OCI-LY3 (cell line): ENCODE results near the gene ZXDA.

Experiments
- H2AFZ ChIP-seq: fragments of 200-600, 300-600 bp; shearing (Covaris generic); 2 replicates; pipeline ENCODE4 v1.6.0; 2014; ENCODE audit warnings: antibody characterized with exemption, low read depth, low read length
- H3K27ac ChIP-seq: fragments of 200-600, 300-600 bp; sonication (generic); 2 replicates; pipeline ENCODE4 v1.5.1; 2014; ENCODE audit warnings: mild to moderate bottlenecking, low read length, moderate library complexity, mixed read lengths
- H3K27me3 ChIP-seq: fragments of 200-600, 300-600 bp; sonication (generic); 2 replicates; pipeline ENCODE4 v1.6.1; 2014; ENCODE audit warnings: low read depth, low read length, mixed read lengths
- H3K36me3 ChIP-seq: fragments of 200-600, 300-600 bp; sonication (generic); replicated peaks from 2 replicates; pipeline ENCODE3; 2014; ENCODE audit warnings: low read depth, low read length, mixed read lengths
- H3K4me1 ChIP-seq: fragments of 300-600, 200-600 bp; sonication (generic); 2 replicates; pipeline ENCODE4 v1.6.1; 2014; ENCODE audit warnings: low read length, mixed read lengths
- H3K4me2 ChIP-seq: fragments of 200-600, 300-600 bp; sonication (generic); 2 replicates; pipeline ENCODE4 v1.6.1; 2014; ENCODE audit warnings: low read length, mixed read lengths
- H3K4me3 ChIP-seq: fragments of 300-600, 200-600 bp; sonication (generic); 2 replicates; pipeline ENCODE4 v1.5.1; 2014; ENCODE audit warnings: antibody characterized with exemption, mild to moderate bottlenecking, low read length, moderate library complexity
- H3K79me2 ChIP-seq: fragments of 300-600, 200-600 bp; shearing (Covaris generic); 2 replicates; pipeline ENCODE4 v1.6.1; 2014; ENCODE audit warnings: mild to moderate bottlenecking, low read length, mixed read lengths
- H3K9ac ChIP-seq: fragments of 300-600, 200-600 bp; shearing (Covaris generic); 2 replicates; pipeline ENCODE4 v1.6.0; 2014; ENCODE audit warnings: mild to moderate bottlenecking, low read length, moderate library complexity
- H3K9me3 ChIP-seq: fragments of 200-600, 300-600 bp; shearing (Covaris generic); 2 replicates; pipeline ENCODE4 v1.6.1; 2014; ENCODE audit warnings: low read length, mixed read lengths; ENCODE audit not compliant: insufficient read depth
- H4K20me1 ChIP-seq: fragments of 200-600, 300-600 bp; sonication (generic); 2 replicates; pipeline ENCODE4 v1.6.1; 2016; ENCODE audit warnings: low read length, mixed read lengths; ENCODE audit not compliant: insufficient read depth
- CTCF ChIP-seq: fragments of 200-600, 300-600 bp; sonication (generic); IDR thresholded peaks from 2 replicates; pipeline ENCODE4 v1.5.1; 2014; ENCODE audit warnings: antibody characterized with exemption, low read length, low read depth
- EZH2phosphoT487 ChIP-seq: fragments of 200-600 bp; shearing (Covaris generic); IDR thresholded peaks from 2 replicates; pipeline ENCODE4 v1.6.1; 2018; ENCODE audit warnings: antibody characterized with exemption, mixed run types, low read depth

The ZXDA gene

GRCh38 chrX:57905141-57905540 lies 5.1 kb downstream of the ZXDA start:
- Histone ChIP-seq H3K9ac (no peak overlapping the region), H3K27ac (no peak overlapping the region), H3K4me3 (no peak overlapping the region), H3K4me1 (peaks cover 4% of the 10 kb centered on the region; the same call in 1 of the 2 replicates), H3K79me2 (peaks cover 19% of the 10 kb centered on the region), H3K9me3 (no peaks in the 10 kb centered on the region), H2AFZ (no peak overlapping the region), H3K4me2 (0 out of 2 replicates have a peak overlapping the region, but pooled peaks have one; percentile 1), H3K27me3 (no peaks in the 10 kb centered on the region), H3K36me3 (peaks cover 16% of the 10 kb centered on the region), H4K20me1 (no peaks in the 10 kb centered on the region)
- no peak for TF ChIP-seq CTCF
- no peak for TF ChIP-seq EZH2phosphoT487

DNA sequence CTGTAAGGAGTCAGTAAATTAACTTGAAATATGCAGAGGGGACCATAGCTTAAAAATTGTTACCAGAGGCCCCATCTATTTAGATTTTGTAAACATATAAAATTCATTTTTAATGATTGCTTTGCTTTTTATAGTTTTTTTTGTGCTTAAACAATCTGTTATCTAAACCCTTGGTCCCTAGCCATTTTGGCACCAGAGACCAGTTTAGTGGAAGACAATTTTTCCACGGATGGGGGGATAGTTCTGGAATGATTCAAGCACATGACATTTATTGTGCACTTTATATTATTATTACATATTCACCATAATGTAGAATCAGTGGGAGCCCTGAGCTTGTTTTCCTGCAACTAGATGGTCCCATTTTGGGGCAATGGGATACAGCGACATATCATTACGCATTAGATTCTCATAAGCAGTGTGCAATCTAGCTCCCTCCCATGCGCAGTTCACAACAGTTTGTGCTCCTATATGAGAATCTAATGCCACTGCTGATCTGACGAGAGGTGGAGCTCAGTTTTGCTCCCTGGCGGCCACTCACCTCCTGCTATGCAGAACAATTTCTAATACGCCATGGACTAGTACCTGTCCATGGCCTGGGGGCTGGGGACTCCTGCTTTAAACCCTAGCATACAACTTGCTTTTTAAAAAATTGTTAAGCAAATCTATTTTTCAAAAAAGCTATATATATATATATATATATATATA lies 5.9 kb downstream of the ZXDA start:
- no peak for TF ChIP-seq CTCF
- no peak for TF ChIP-seq EZH2phosphoT487
- no peak overlapping the region for H2AFZ ChIP-seq
- no peaks in the 10 kb centered on the region for H3K9me3 ChIP-seq
- H3K79me2 ChIP-seq: peaks cover 17% of the 10 kb centered on the region
- H3K4me3 ChIP-seq: no peak overlapping the region
- no peak overlapping the region for H3K4me2 ChIP-seq
- no peak overlapping the region for H3K27ac ChIP-seq
- H4K20me1 ChIP-seq: no peaks in the 10 kb centered on the region
- H3K36me3 ChIP-seq: peaks cover 16% of the 10 kb centered on the region
- no peak overlapping the region for H3K9ac ChIP-seq
- H3K4me1 ChIP-seq: peaks cover 4% of the 10 kb centered on the region; the same call in 1 of the 2 replicates
- no peaks in the 10 kb centered on the region for H3K27me3 ChIP-seq

DNA sequence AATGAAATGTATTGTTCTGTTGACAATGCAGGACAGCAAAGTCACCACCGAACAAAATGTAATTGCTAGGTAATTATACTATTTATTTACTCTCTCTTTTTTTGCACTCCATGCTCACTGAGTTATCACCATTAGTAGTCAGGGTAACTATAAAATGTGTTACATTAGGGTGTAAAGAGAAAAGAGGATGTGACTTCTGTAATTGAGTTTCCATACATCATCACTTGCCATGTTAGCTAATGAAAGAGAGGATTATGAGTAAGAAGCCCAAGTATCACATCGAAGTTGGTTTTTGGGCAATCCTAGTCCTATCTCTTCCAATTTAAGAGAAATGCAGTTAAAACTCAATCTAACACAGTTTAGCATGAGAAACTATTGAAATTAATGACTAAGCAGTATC lies 7.6 kb downstream of the ZXDA start:
- Histone ChIP-seq H3K4me3 (no peak overlapping the region), H3K9ac (no peak overlapping the region), H4K20me1 (no peaks in the 10 kb centered on the region), H3K27ac (no peak overlapping the region), H3K4me2 (no peak overlapping the region), H3K9me3 (no peaks in the 10 kb centered on the region), H3K27me3 (no peaks in the 10 kb centered on the region), H3K4me1 (peaks cover 4% of the 10 kb centered on the region; the same call in 1 of the 2 replicates), H3K79me2 (peaks cover 17% of the 10 kb centered on the region), H3K36me3 (peaks cover 16% of the 10 kb centered on the region), H2AFZ (no peak overlapping the region)
- TF ChIP-seq CTCF: no peak
- TF ChIP-seq EZH2phosphoT487: no peak

- Histone ChIP-seq H3K9me3 (no peaks in the 10 kb centered on the region), H3K36me3 (peaks cover 7% of the 10 kb centered on the region), H3K27me3 (no peaks in the 10 kb centered on the region), H3K27ac (no peak overlapping the region), H3K4me3 (no peak overlapping the region), H3K79me2 (peaks cover 10% of the 10 kb centered on the region; the same call in 1 of the 2 replicates), H3K4me2 (no peak overlapping the region), H3K9ac (no peak overlapping the region), H2AFZ (no peak overlapping the region), H3K4me1 (peaks cover 4% of the 10 kb centered on the region; the same call in 1 of the 2 replicates), H4K20me1 (no peaks in the 10 kb centered on the region)
- TF ChIP-seq CTCF (no peak), EZH2phosphoT487 (no peak)
Observed at GRCh38 chrX:57901466-57901865, 8.8 kb downstream of the ZXDA start.
